Right atrium auricular region (tissue), 2 donors: ENCODE measurements around the gene NOC4L. TPM values are rescaled to one million over a fixed set of nuclear protein-coding genes. Genes with fewer than 3 reads are reported as not detected.

Experiments
- DNase-seq: peaks from one replicate; pipeline ENCODE4 v3.0.0-alpha.2; 2019; ENCODE audit warnings: low spot score
- H3K27ac ChIP-seq, 2 donors: fragments of 200-600 bp; sonication (generic); 1 replicate in 1 of 2; 2 replicates in 1 of 2; pipeline ENCODE4 v1.5.1; 2016 to 2019
- H3K27me3 ChIP-seq, 2 donors: fragments of 200-600 bp; sonication (generic); one replicate each; pipeline versions ENCODE4 v1.5.1 to v1.6.0; 2017 to 2019
- H3K36me3 ChIP-seq: fragments of 200-600 bp; sonication (generic); one replicate; pipeline ENCODE4 v1.5.1; 2016
- H3K4me1 ChIP-seq, 2 donors: fragments of 200-600 bp; sonication (generic); one replicate each; pipeline versions ENCODE4 v1.5.1 to v1.6.0; 2017 to 2019
- H3K4me3 ChIP-seq, 2 donors: fragments of 200-600 bp; sonication (generic); 1 replicate in 1 of 2; 2 replicates in 1 of 2; pipeline ENCODE4 v1.5.1; 2017 to 2019; ENCODE audit warnings: mild to moderate bottlenecking in 1 of 2, moderate library complexity in 1 of 2
- H3K9me3 ChIP-seq, 2 donors: fragments of 200-600 bp; sonication (generic); one replicate each; pipeline ENCODE4 v1.5.1; 2019
- CTCF ChIP-seq, 2 donors: fragments of 200-600 bp; sonication (generic); IDR thresholded peaks; one replicate each; pipeline ENCODE4 v1.5.1; 2019; ENCODE audit warnings: antibody characterized with exemption in 2 of 2
- total RNA-seq, 2 donors: library from RNA; depleted of rRNA; stranded (reverse); fragments of >200 nt; gene quantifications; one replicate each; pipeline ENCODE4 v1.1.0, GENCODE V29; 2016

The NOC4L gene
- total RNA-seq, 2 donors from 2014 or later = 6.9 to 9.9 TPM

DNA sequence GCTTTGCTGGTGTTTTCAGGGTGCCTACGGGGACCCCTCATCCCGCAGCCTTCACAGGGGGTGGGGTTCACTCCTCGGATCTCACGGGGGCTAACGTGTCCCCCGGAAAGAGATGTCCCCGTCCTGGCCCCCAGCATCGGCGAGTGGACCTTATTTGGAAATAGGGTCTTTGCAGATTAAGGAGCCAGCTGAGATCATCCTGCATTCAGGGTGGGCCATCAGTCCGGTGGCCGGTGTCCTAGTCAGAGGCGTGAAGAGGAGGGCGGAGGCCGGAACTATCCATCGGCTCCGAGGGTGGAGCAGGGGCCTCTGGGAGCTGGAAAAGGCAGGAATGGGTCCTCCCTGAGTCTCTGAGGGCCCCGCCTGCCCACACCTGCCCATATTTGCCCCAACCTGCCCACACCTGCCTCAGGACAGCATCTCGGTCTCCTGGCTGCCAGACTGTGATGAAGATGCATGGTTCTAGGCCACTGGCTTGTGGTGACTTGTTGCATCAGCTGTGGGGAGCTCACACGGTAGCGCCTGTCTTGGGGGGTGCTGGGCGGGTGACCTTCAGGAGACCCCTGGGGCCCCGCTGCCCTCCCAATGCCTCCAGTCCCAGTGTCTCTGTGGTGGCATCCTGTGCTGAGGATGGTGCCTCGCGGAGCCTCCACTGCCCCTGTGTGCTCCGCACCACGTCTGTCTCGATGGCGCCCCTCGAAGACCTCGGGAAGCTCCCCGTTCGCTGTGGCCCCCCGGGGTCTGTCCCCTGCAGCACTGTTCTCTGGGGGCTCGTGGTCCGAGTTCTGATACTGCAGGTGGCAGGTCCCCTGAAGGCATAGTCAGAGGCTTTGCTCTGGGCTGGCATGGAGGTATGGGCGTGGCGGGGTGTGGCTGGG lies 14.7 kb downstream of the NOC4L start:
- TF ChIP-seq CTCF (IDR thresholded peaks at IDR 0.05) = no peak
- Histone ChIP-seq H3K4me1 (peaks cover 0 to 5% of the 10 kb centered on the region in 2 donors), H3K27ac (no peak overlapping the region), H3K27me3 (no peaks in the 10 kb centered on the region), H3K4me3 (no peak overlapping the region), H3K36me3 (peaks cover 8% of the 10 kb centered on the region), H3K9me3 (no peaks in the 10 kb centered on the region)
- DNase-seq = no peak

- peaks cover 8% of the 10 kb centered on the region for H3K36me3 ChIP-seq
- DNase-seq = no peak
- H3K27ac ChIP-seq = no peak overlapping the region
- TF ChIP-seq CTCF (IDR thresholded peaks at IDR 0.05) = no peak
- H3K4me3 ChIP-seq = no peak overlapping the region
- no peaks in the 10 kb centered on the region for H3K4me1 ChIP-seq
- no peaks in the 10 kb centered on the region for H3K9me3 ChIP-seq
- no peaks in the 10 kb centered on the region for H3K27me3 ChIP-seq
Measured at GRCh38 chr12:132159555-132160003, 15.3 kb downstream of the NOC4L start.

- no peaks in the 10 kb centered on the region for H3K4me1 ChIP-seq
- H3K36me3 ChIP-seq = peaks cover 8% of the 10 kb centered on the region
- H3K4me3 ChIP-seq = no peak overlapping the region
- no peak for DNase-seq
- no peak for TF ChIP-seq CTCF (IDR thresholded peaks at IDR 0.05)
- H3K27me3 ChIP-seq = no peaks in the 10 kb centered on the region
- no peak overlapping the region for H3K27ac ChIP-seq
- no peaks in the 10 kb centered on the region for H3K9me3 ChIP-seq
Measured at GRCh38 chr12:132160016-132160415, 15.8 kb downstream of the NOC4L start.

- no peak for DNase-seq
- peaks cover 8% of the 10 kb centered on the region for H3K36me3 ChIP-seq
- H3K4me3 ChIP-seq = no peak overlapping the region
- no peaks in the 10 kb centered on the region for H3K9me3 ChIP-seq
- H3K27me3 ChIP-seq = no peaks in the 10 kb centered on the region
- no peaks in the 10 kb centered on the region for H3K4me1 ChIP-seq
- no peak for TF ChIP-seq CTCF (IDR thresholded peaks at IDR 0.05)
- no peak overlapping the region for H3K27ac ChIP-seq
Measured at GRCh38 chr12:132160601-132161035, 16.4 kb downstream of the NOC4L start.

- H3K27me3 ChIP-seq = no peaks in the 10 kb centered on the region
Measured at GRCh38 chr12:132161036-132161781, 17.0 kb downstream of the NOC4L start.

More at GRCh38 chr12:132161036-132161781, 17.0 kb downstream of the NOC4L start:
- H3K4me1 ChIP-seq = no peaks in the 10 kb centered on the region
- H3K4me3 ChIP-seq = no peak overlapping the region
- H3K36me3 ChIP-seq = peaks cover 8% of the 10 kb centered on the region
- no peaks in the 10 kb centered on the region for H3K9me3 ChIP-seq
- TF ChIP-seq CTCF (IDR thresholded peaks at IDR 0.05) = no peak
- DNase-seq = no peak
- H3K27ac ChIP-seq = no peak overlapping the region
